Tibial nerve (tissue), 3 donors: ENCODE measurements around the gene TMC7.

Experiments used
- POLR2A ChIP-seq, 2 donors: fragments of 450-650 bp; IDR thresholded peaks; one replicate each; pipeline ENCODE4 v1.6.1; 2017; ENCODE audit warnings: antibody characterized with exemption in 2 of 2, mild to moderate bottlenecking in 2 of 2, moderate library complexity in 2 of 2
- TF ChIP-seq, protein P1 (sequence below), 5 experiments: fragments of 200-600 bp in 3 of 5; fragments of 450-650 bp in 2 of 5; sonication (generic) in 3 of 5; IDR thresholded peaks; one replicate each; pipeline ENCODE4 v1.5.1; 2016 to 2019; ENCODE audit warnings: antibody characterized with exemption in 5 of 5, mild to moderate bottlenecking in 3 of 5, moderate library complexity in 2 of 5

DNA sequence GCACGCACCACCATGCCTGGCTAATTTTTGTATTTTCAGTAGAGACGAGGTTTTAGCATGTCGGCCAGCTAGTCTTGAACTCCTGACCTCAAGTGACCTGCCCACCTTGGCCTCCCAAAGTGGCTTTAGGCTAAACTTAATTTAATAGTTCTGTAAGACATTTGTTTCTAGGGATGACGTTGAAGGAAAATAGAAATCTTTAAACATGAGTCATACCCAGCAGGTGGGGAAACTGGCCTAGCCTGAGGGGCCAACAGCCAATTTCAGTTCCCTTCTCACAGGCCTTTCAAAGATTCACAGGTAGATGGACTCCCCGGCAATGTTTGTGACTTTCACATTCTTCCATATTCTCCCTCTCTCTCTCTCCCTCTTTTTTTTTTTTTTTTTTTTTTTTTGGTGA is 111.9 kb downstream of the TMC7 start:
- TF ChIP-seq, protein P1, sequence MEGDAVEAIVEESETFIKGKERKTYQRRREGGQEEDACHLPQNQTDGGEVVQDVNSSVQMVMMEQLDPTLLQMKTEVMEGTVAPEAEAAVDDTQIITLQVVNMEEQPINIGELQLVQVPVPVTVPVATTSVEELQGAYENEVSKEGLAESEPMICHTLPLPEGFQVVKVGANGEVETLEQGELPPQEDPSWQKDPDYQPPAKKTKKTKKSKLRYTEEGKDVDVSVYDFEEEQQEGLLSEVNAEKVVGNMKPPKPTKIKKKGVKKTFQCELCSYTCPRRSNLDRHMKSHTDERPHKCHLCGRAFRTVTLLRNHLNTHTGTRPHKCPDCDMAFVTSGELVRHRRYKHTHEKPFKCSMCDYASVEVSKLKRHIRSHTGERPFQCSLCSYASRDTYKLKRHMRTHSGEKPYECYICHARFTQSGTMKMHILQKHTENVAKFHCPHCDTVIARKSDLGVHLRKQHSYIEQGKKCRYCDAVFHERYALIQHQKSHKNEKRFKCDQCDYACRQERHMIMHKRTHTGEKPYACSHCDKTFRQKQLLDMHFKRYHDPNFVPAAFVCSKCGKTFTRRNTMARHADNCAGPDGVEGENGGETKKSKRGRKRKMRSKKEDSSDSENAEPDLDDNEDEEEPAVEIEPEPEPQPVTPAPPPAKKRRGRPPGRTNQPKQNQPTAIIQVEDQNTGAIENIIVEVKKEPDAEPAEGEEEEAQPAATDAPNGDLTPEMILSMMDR (IDR thresholded peaks at IDR 0.05): no peak
- TF ChIP-seq POLR2A (IDR thresholded peaks at IDR 0.05): no peak
